ENCODE data around the gene GLCCI1.

GLCCI1 gene

GRCh38 chr7:8063706-8064297 is 95.2 kb downstream of the GLCCI1 start:
- no peak overlapping the region for H3K4me3 ChIP-seq (ENCODE audit: low read depth, low read length)
- DNase-seq (ENCODE audit: low read depth, low spot score): no peak
- TF ChIP-seq, protein P1, sequence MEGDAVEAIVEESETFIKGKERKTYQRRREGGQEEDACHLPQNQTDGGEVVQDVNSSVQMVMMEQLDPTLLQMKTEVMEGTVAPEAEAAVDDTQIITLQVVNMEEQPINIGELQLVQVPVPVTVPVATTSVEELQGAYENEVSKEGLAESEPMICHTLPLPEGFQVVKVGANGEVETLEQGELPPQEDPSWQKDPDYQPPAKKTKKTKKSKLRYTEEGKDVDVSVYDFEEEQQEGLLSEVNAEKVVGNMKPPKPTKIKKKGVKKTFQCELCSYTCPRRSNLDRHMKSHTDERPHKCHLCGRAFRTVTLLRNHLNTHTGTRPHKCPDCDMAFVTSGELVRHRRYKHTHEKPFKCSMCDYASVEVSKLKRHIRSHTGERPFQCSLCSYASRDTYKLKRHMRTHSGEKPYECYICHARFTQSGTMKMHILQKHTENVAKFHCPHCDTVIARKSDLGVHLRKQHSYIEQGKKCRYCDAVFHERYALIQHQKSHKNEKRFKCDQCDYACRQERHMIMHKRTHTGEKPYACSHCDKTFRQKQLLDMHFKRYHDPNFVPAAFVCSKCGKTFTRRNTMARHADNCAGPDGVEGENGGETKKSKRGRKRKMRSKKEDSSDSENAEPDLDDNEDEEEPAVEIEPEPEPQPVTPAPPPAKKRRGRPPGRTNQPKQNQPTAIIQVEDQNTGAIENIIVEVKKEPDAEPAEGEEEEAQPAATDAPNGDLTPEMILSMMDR (IDR thresholded peaks at IDR 0.05; ENCODE audit: insufficient read depth, low read length, missing control alignments): no peak
- ChIA-PET POLR2A (no interaction called here), CTCF (interaction anchor here (1.3 kb wide), 1 partner anchor 383 kb away, joined by 3 read pairs; no protein-coding TSS in a partner anchor)

GRCh38 chr7:8064828-8065227 is 96.2 kb downstream of the GLCCI1 start:
- POLR2A ChIA-PET: no interaction called here
- DNase-seq (ENCODE audit: low read depth, low spot score): no peak
- no peak overlapping the region for H3K4me3 ChIP-seq (ENCODE audit: low read depth, low read length)
- CTCF ChIA-PET: interaction anchor here (0.6 to 2.0 kb wide), 4 partner anchors 10 to 1545 kb away, joined by 3 to 4 read pairs (median 4); no protein-coding TSS in a partner anchor
- TF ChIP-seq, protein P1 (IDR thresholded peaks at IDR 0.05; ENCODE audit: insufficient read depth, low read length, missing control alignments): no peak

DNA sequence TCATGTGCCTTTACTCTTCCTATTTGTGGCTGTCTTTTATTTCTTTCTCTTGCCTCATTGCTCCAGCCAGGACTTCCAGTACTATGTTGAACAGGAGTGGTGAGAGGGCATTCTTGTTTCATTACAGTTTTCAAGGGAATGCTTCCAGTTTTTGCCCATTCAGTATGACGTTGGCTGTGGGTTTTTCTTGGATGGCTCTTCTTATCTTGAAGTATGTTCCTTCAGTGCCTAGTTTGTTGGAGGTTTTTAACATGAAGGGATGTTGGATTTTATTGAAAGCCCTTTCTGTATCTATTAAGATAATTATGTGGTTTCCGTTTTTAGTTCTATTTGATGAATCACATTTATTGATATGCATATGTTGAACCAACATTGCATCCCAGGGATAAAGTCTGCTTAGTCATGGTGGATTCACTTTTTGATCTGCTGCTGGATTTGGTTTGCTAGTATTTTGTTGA is 96.8 kb downstream of the GLCCI1 start:
- ChIA-PET CTCF (interaction anchor here (1.0 to 2.0 kb wide), 2 partner anchors 10 to 11 kb away, joined by 4 read pairs; no protein-coding TSS in a partner anchor), POLR2A (no interaction called here)
- H3K4me3 ChIP-seq (ENCODE audit: low read depth, low read length): no peak overlapping the region
- DNase-seq (ENCODE audit: low read depth, low spot score): peak; percentile 87
- TF ChIP-seq, protein P1 (IDR thresholded peaks at IDR 0.05; ENCODE audit: insufficient read depth, low read length, missing control alignments): no peak

DNA sequence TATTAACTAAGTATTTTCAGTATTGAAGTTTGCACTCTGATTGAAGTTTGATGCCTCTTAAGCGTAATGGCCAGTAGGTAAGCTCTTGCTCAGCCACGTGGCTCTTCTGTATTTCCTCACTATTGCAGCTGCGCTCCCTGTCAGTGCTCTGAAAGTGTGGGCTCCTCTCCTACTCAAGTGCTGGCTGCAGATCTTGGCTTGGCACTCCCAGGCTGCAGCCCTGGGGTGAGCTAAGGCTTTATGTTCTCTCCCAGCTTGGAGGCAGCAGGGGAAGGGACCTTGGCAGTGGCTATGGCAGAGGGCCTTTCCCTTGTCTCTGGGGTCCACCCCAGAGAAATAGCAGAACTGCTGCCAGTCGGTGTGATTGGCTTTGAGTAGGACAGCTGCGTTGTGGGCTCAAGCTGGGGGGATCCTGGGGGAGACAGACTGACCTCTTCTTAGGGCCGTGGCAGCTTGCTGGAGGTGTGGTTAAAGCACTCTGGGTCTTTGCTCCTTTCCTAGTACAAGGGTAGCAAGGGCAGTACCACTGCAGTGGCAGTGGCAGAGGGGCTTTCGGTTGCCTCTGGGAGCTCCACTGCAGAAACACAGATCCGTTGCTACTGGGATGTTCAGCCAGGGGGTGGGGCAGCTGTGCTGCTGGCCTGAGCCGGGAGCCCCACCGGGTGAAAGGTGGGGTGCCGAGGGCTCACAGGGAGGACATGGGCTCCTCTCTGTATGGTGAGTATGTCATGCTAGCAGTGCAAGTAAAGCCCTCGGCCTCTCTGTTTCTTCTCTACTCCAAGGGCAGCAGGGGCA is 100.5 kb downstream of the GLCCI1 start:
- H3K4me3 ChIP-seq (ENCODE audit: low read depth, low read length): no peak overlapping the region
- no peak for DNase-seq (ENCODE audit: low read depth, low spot score)
- TF ChIP-seq, protein P1 (IDR thresholded peaks at IDR 0.05; ENCODE audit: insufficient read depth, low read length, missing control alignments): no peak
- ChIA-PET POLR2A (no interaction called here), CTCF (interaction anchor here (0.6 kb wide), 1 partner anchor 21 kb away, joined by 3 read pairs; no protein-coding TSS in a partner anchor)

GRCh38 chr7:8070451-8071180 is 102.0 kb downstream of the GLCCI1 start:
- DNase-seq (ENCODE audit: low read depth, low spot score): no peak
- POLR2A ChIA-PET: no interaction called here
- no peak overlapping the region for H3K4me3 ChIP-seq (ENCODE audit: low read depth, low read length)
- CTCF ChIA-PET: no interaction called here
- TF ChIP-seq, protein P1 (IDR thresholded peaks at IDR 0.05; ENCODE audit: insufficient read depth, low read length, missing control alignments): no peak

GRCh38 chr7:8078418-8078817 is 109.8 kb downstream of the GLCCI1 start:
- TF ChIP-seq, protein P1 (IDR thresholded peaks at IDR 0.05; ENCODE audit: insufficient read depth, low read length, missing control alignments): no peak
- POLR2A ChIA-PET: no interaction called here
- no peak overlapping the region for H3K4me3 ChIP-seq (ENCODE audit: low read depth, low read length)
- CTCF ChIA-PET: no interaction called here
- no peak for DNase-seq (ENCODE audit: low read depth, low spot score)
